PFSK-1 (cell line): Measurements from ENCODE around the gene KIF26B.

Source experiments
- FOXP2 ChIP-seq: optimal IDR thresholded peaks from 2 replicates; pipeline ENCODE3; 2011; ENCODE audit warnings: borderline replicate concordance, control low read depth, inconsistent platforms; ENCODE audit not compliant: insufficient read depth; ENCODE audit errors: extremely low read length, extremely low read depth
- POLR2AphosphoS5 ChIP-seq: IDR thresholded peaks from 2 replicates; pipeline ENCODE4 v1.6.1; 2012; ENCODE audit warnings: low read depth, mild to moderate bottlenecking, control low read depth, low read length, moderate library complexity
- SIN3A ChIP-seq: IDR thresholded peaks from 2 replicates; pipeline ENCODE4 v1.6.1; 2012; ENCODE audit warnings: mild to moderate bottlenecking, low read length, moderate library complexity, borderline replicate concordance; ENCODE audit not compliant: insufficient read depth
- TAF1 ChIP-seq: IDR thresholded peaks from 2 replicates; pipeline ENCODE4 v1.6.1; 2012; ENCODE audit warnings: low read length, control low read depth, borderline replicate concordance; ENCODE audit not compliant: insufficient read depth
- TF ChIP-seq, protein P1 (sequence below), 2 experiments: IDR thresholded peaks; 2 replicates each; pipeline versions ENCODE4 v1.6.1 to v1.8.0; 2011 to 2012; ENCODE audit warnings: low read depth in 2 of 2, low read length in 2 of 2, control low read depth in 1 of 2, inconsistent platforms in 1 of 2, mild to moderate bottlenecking in 1 of 2, moderate library complexity in 1 of 2; ENCODE audit not compliant: insufficient read depth in 1 of 2

The KIF26B gene

DNA sequence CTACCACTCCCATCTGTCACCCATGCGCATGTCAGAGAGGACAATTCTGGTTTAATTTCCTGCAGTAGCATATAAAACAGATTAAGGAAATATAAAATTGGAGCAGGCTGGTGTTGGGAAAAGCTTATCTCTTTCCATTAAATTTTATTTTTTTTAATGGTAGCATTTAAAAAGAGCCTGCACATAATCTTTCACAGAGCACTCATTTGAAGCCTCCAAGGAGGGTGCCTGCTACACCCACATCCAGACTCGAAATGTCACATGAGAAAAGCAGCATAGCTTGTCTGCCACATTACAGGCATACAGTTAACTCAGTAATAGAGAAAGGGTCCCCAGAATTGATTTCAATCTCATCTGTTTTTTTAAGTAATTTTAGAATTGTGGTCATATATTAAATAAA lies 599.0 kb downstream of the KIF26B start:
- no peak for TF ChIP-seq FOXP2
- TF ChIP-seq TAF1 = no peak
- TF ChIP-seq, protein P1, sequence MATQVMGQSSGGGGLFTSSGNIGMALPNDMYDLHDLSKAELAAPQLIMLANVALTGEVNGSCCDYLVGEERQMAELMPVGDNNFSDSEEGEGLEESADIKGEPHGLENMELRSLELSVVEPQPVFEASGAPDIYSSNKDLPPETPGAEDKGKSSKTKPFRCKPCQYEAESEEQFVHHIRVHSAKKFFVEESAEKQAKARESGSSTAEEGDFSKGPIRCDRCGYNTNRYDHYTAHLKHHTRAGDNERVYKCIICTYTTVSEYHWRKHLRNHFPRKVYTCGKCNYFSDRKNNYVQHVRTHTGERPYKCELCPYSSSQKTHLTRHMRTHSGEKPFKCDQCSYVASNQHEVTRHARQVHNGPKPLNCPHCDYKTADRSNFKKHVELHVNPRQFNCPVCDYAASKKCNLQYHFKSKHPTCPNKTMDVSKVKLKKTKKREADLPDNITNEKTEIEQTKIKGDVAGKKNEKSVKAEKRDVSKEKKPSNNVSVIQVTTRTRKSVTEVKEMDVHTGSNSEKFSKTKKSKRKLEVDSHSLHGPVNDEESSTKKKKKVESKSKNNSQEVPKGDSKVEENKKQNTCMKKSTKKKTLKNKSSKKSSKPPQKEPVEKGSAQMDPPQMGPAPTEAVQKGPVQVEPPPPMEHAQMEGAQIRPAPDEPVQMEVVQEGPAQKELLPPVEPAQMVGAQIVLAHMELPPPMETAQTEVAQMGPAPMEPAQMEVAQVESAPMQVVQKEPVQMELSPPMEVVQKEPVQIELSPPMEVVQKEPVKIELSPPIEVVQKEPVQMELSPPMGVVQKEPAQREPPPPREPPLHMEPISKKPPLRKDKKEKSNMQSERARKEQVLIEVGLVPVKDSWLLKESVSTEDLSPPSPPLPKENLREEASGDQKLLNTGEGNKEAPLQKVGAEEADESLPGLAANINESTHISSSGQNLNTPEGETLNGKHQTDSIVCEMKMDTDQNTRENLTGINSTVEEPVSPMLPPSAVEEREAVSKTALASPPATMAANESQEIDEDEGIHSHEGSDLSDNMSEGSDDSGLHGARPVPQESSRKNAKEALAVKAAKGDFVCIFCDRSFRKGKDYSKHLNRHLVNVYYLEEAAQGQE (IDR thresholded peaks at IDR 0.05; ENCODE audit: insufficient read depth in 1 of 2, low read depth in 2 of 2, low read length in 2 of 2) = no peak
- TF ChIP-seq SIN3A = no peak
- no peak for TF ChIP-seq POLR2AphosphoS5

DNA sequence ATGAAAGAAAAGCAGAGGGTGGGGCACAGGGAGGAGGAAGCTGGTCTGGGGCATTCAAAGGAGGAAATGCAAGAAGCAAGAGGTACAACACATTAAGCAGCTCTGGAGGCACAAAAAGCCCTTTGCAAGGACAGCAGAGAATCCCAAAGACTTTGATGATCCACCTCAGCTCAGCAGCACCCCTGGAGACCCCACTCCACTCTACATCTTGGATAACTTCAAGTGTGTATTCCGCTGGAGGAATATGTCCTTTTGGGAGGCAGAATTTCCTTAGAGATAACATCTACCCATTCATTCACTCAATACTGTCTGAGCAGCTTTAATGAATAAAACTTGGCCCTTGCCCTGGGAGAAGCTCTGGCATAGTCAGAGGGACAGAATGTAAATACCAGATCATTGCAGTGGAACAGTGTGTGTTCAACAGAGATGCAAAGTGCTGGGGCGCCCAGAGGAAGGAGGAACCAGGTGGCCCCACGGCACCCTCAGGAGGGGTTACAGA lies 599.7 kb downstream of the KIF26B start:
- TF ChIP-seq SIN3A (no peak), FOXP2 (no peak), TAF1 (no peak), POLR2AphosphoS5 (no peak)
- TF ChIP-seq, protein P1 (IDR thresholded peaks at IDR 0.05; ENCODE audit: insufficient read depth in 1 of 2, low read depth in 2 of 2, low read length in 2 of 2) = no peak
